Measurements from ENCODE around the gene PIP4K2C.
A peak's percentile ranks its signal among the peaks of the same experiment; 100 is the strongest.

GRCh38 chr12:57546438-57547287 is 44.3 kb upstream of the PIP4K2C start, which contains the start of gene DCTN2:
- TF ChIP-seq CTCF (IDR thresholded peaks at IDR 0.05) = peak in 1 of 4 experiments; percentile 10
- TF ChIP-seq POLR2A (IDR thresholded peaks at IDR 0.05) = peak in 1 of 2 donors; percentile 61
